HG03159 (cell line): ENCODE data around the gene MUC16.

ENCODE experiments used
- ATAC-seq: cut with Tn5 transposase; IDR thresholded peaks from one replicate; pipeline ENCODE4 v1.9.1; 2021; ENCODE audit warnings: mild to moderate bottlenecking, moderate library complexity; ENCODE audit not compliant: unreplicated experiment

MUC16 gene

DNA sequence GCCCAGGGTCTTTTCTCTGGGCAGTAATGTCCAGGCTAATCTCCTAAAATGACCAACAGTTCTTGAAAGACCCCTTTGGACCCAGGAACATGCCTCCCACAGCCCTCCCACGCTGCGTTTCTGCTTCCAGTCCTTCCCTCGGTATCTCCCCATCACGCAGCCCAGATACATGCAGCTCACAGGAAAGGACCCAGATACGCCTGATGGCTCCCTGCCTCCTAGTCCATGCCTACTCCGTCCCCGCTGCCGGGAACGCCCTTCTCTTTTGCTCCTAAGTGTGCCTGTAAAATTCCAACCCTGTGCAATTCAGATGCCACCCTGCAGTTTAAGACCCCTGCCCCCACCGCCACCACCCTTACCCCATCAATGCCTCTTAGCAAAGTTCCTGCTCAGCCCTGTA, 778 bp downstream of the MUC16 start:
- ATAC-seq: no peak

- ATAC-seq: no peak
These were observed 1.5 kb downstream of the MUC16 start for GRCh38 chr19:9008667-9009066.

DNA sequence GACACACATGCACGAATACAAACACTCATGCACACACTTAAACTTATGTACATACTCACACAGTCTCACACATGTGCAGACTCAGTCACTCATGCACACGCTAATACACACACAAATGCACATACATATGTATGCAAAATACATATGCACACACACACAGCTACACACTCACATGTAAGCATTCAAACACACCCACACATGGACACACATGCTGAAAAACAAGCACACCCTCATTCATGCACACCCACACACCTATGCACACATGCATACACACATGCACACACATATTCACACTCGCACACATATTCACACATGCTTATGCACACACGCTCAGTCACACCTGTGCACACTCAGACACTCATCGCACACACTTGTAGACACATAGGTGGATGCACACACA, 9.3 kb downstream of the MUC16 start:
- ATAC-seq: no peak

- ATAC-seq: no peak
These were observed 22.0 kb downstream of the MUC16 start for GRCh38 chr19:8988204-8988603.

DNA sequence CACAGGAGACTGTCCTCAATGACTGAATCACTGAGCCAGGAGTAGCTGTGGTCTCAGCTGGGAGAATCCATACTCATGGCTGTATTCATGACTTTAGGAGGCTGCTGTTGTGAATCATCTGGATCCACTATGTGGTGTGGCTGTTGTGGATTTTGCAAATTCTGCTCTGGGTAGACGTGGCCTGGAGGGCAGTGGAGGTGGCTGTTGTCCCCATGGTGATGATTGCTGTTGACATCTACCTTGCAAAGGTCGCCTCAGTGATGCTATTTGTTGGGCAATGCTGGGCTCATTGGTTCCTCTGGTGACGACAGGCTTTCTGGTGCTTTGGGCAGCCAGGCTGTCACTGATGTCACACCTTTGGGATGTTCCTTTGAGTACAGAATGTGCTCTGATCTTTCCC, 23.9 kb downstream of the MUC16 start:
- ATAC-seq: no peak

DNA sequence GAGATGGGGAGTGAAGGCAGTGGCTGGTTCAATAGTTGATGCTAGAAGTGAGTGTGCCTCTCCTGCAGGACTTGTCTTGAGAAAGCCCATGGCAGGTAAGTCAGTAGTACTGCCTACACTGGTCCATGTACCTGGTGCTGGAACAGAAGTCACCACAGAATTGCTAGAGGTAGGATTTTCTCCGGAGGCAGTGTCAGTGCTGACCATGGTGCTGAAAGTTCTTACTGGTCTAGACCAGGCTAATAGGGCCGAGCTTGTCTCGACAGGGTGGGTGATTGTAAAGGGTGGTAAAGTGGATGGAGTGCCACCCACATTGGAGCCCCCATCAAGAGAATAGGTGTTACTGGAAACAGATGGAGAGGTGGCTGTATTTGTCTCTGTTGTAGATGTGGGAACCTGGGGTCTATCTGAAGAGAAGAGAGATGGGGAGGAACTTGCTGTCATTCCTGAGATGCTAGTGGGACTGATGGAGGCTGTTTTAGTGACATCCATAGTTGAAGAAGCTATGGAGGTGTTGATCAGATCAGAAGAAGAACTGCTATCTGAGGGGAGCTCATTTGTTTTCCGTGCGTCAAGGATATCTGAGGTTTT, 36.6 kb downstream of the MUC16 start:
- no peak for ATAC-seq

DNA sequence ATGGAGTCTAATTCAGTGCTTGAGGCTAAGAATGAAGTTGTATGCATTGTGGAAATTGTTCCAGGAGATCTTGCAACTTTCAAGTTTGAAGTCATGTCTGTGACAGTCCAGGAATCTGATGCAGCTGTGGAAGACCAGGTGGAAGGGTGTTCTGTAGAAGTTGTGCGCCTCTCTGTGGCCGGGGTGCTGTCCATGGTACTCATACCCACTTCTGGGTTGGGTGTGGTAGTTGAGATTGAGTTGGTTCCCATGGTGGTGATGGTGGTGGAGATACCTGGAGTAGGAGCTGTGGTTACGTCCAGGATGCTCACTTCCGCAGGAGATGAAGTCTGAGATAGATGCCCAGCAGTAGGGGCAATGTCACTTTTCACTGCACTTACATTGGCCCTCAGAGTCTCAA, 44.3 kb downstream of the MUC16 start:
- no peak for ATAC-seq
